LNCaP clone FGC (cell line): ENCODE data around the gene SLC6A7.

Experiments
- DNase-seq: peaks from one replicate; pipeline ENCODE4 v3.0.0-alpha.2; 2011; ENCODE audit warnings: low read depth
- H3K4me3 ChIP-seq: 2 replicates; pipeline ENCODE4 v1.5.1; 2011; ENCODE audit warnings: mild to moderate bottlenecking, low read depth, low read length, control low read depth
- CTCF ChIP-seq: IDR thresholded peaks from 2 replicates; pipeline ENCODE4 v1.5.1; 2012; ENCODE audit warnings: mild to moderate bottlenecking; ENCODE audit not compliant: control insufficient read depth, insufficient read depth; ENCODE audit errors: extremely low read depth

Gene SLC6A7

DNA sequence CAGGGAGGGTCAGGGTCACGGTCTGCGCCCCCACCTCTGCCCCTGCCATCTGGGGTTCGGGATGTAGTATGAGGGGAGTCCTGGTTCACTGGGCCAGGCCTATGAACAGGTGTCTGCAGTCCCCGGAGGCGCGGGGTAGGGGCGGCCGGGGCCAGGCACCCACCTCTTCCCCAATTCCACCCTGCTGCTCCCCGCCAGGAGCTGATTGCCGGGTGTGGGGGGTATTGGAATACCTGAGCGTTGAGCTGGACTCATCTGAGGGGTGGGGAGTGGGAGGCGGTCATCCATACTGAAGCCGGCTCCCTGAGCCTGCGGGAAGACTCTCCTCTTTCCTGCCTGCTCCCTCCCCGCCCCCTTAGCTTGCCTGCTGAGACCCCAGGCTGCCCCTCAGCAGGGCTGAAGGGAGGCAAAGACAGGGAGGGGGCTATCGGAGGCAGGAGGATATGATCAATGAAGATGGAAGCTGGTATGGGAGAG, 679 bp downstream of the SLC6A7 start:
- TF ChIP-seq CTCF = no peak
- H3K4me3 ChIP-seq = no peak overlapping the region
- no peak for DNase-seq

DNA sequence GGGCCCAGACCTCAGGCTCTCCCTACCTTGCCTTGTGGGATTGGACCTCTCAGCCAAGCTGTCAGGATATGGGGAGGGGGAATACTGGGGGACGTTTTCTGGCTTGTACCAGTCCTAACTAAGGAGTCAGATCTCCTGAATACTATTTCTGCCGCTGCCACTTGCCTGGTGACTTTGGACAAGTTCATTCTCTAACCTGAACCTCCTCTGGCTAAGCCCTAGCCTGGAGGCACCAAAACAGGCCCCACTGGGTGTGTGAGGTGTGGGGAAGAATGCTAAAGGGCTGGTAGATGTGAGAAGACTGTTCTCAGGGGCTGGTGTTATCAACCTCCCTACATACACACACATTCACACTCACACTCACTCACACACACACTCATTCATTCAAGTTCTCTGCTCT, 1.1 kb downstream of the SLC6A7 start:
- no peak for DNase-seq
- no peak for TF ChIP-seq CTCF
- H3K4me3 ChIP-seq = no peak overlapping the region

DNA sequence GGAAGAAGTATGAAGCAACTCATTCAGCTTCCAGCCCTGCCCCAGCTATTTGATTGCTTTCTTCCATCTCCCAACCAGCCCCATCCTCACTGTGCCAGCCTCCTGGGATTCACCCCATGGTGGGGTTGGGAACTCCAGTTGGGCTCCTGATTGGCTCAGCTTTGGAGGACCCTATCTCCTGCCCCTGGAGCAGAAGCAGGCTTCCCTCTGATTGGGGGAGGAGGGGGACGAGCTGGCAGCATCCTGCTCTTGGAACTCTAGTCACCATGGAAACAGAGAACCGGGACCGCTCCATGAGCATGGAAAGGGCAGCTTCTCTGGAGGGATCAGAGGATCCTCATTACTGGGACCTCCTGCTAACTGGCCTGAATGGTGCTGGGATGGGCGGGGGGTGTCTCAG, 2.6 kb downstream of the SLC6A7 start:
- H3K4me3 ChIP-seq = no peak overlapping the region
- no peak for TF ChIP-seq CTCF
- DNase-seq = no peak

GRCh38 chr5:150195736-150196485, 6.0 kb downstream of the SLC6A7 start:
- H3K4me3 ChIP-seq = no peak overlapping the region
- TF ChIP-seq CTCF = no peak
- DNase-seq = no peak

- DNase-seq = no peak
- H3K4me3 ChIP-seq = no peak overlapping the region
- TF ChIP-seq CTCF = no peak
Measured at GRCh38 chr5:150196514-150196913, 6.7 kb downstream of the SLC6A7 start.

- TF ChIP-seq CTCF = no peak
Measured at GRCh38 chr5:150196986-150197385, 7.1 kb downstream of the SLC6A7 start.

GRCh38 chr5:150197476-150197875, 7.6 kb downstream of the SLC6A7 start:
- TF ChIP-seq CTCF = no peak
- no peak overlapping the region for H3K4me3 ChIP-seq
- no peak for DNase-seq

More at GRCh38 chr5:150196986-150197385, 7.1 kb downstream of the SLC6A7 start:
- H3K4me3 ChIP-seq = no peak overlapping the region
- DNase-seq = no peak
